ENCODE results near the gene AREL1.

DNA sequence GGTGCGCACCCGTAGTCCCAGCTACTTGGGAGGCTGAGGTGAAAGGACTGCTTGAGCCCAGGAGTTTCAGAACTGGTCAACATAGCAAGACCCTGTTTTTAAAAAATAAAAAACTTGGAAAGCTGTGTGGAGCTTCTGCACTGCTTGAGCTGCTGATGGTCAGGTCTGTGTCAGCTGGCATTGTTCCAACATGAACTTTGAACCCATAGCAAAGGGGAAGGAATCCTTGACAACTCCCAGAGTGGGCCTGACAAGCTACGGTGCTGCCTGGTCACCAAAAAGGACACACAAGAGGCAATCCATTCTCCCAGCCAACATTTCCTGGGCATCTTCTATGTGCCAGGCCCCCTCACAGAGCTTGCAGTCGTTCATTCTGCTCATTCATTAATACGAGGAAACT, 84.5 kb downstream of the AREL1 start:
- TF ChIP-seq, protein P1, sequence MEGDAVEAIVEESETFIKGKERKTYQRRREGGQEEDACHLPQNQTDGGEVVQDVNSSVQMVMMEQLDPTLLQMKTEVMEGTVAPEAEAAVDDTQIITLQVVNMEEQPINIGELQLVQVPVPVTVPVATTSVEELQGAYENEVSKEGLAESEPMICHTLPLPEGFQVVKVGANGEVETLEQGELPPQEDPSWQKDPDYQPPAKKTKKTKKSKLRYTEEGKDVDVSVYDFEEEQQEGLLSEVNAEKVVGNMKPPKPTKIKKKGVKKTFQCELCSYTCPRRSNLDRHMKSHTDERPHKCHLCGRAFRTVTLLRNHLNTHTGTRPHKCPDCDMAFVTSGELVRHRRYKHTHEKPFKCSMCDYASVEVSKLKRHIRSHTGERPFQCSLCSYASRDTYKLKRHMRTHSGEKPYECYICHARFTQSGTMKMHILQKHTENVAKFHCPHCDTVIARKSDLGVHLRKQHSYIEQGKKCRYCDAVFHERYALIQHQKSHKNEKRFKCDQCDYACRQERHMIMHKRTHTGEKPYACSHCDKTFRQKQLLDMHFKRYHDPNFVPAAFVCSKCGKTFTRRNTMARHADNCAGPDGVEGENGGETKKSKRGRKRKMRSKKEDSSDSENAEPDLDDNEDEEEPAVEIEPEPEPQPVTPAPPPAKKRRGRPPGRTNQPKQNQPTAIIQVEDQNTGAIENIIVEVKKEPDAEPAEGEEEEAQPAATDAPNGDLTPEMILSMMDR (IDR thresholded peaks at IDR 0.05): no peak
- TF ChIP-seq, protein P2, sequence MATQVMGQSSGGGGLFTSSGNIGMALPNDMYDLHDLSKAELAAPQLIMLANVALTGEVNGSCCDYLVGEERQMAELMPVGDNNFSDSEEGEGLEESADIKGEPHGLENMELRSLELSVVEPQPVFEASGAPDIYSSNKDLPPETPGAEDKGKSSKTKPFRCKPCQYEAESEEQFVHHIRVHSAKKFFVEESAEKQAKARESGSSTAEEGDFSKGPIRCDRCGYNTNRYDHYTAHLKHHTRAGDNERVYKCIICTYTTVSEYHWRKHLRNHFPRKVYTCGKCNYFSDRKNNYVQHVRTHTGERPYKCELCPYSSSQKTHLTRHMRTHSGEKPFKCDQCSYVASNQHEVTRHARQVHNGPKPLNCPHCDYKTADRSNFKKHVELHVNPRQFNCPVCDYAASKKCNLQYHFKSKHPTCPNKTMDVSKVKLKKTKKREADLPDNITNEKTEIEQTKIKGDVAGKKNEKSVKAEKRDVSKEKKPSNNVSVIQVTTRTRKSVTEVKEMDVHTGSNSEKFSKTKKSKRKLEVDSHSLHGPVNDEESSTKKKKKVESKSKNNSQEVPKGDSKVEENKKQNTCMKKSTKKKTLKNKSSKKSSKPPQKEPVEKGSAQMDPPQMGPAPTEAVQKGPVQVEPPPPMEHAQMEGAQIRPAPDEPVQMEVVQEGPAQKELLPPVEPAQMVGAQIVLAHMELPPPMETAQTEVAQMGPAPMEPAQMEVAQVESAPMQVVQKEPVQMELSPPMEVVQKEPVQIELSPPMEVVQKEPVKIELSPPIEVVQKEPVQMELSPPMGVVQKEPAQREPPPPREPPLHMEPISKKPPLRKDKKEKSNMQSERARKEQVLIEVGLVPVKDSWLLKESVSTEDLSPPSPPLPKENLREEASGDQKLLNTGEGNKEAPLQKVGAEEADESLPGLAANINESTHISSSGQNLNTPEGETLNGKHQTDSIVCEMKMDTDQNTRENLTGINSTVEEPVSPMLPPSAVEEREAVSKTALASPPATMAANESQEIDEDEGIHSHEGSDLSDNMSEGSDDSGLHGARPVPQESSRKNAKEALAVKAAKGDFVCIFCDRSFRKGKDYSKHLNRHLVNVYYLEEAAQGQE (IDR thresholded peaks at IDR 0.05; ENCODE audit: insufficient read depth in 1 of 2, low read depth in 2 of 2, low read length in 1 of 2): no peak
